Measurements from ENCODE around the gene UST.

The UST gene

GRCh38 chr6:149079911-149080491 is 333.2 kb downstream of the UST start:
- in situ Hi-C loops (cut with MboI; ENCODE audit: low sequenced_read_pairs, unreplicated experiment): loop anchor here (10.0 kb wide), 1 partner anchor 345 kb away; no protein-coding TSS in a partner anchor
- DNase-seq (ENCODE audit: low spot score): no peak
- no peak for TF ChIP-seq CTCF (IDR thresholded peaks at IDR 0.05; ENCODE audit: borderline replicate concordance, control extremely low read depth, extremely low read depth, insufficient read depth, missing control alignments)

GRCh38 chr6:149080511-149080910 is 333.7 kb downstream of the UST start:
- TF ChIP-seq CTCF (IDR thresholded peaks at IDR 0.05; ENCODE audit: borderline replicate concordance, control extremely low read depth, extremely low read depth, insufficient read depth, missing control alignments): no peak
- no peak for DNase-seq (ENCODE audit: low spot score)
- in situ Hi-C loops (cut with MboI; ENCODE audit: low sequenced_read_pairs, unreplicated experiment): no loop called here

GRCh38 chr6:149081281-149081680 is 334.5 kb downstream of the UST start:
- no peak for TF ChIP-seq CTCF (IDR thresholded peaks at IDR 0.05; ENCODE audit: borderline replicate concordance, control extremely low read depth, extremely low read depth, insufficient read depth, missing control alignments)
- DNase-seq (ENCODE audit: low spot score): no peak
- in situ Hi-C loops (cut with MboI; ENCODE audit: low sequenced_read_pairs, unreplicated experiment): no loop called here

GRCh38 chr6:149082320-149082719 is 335.5 kb downstream of the UST start:
- in situ Hi-C loops (cut with MboI; ENCODE audit: low sequenced_read_pairs, unreplicated experiment): no loop called here
- DNase-seq (ENCODE audit: low spot score): peak; percentile 60
- peak; percentile 73 for TF ChIP-seq CTCF (IDR thresholded peaks at IDR 0.05; ENCODE audit: borderline replicate concordance, control extremely low read depth, extremely low read depth, insufficient read depth, missing control alignments)

GRCh38 chr6:149084026-149084425 is 337.2 kb downstream of the UST start:
- TF ChIP-seq CTCF (IDR thresholded peaks at IDR 0.05; ENCODE audit: borderline replicate concordance, control extremely low read depth, extremely low read depth, insufficient read depth, missing control alignments): no peak
- in situ Hi-C loops (cut with MboI; ENCODE audit: low sequenced_read_pairs, unreplicated experiment): no loop called here

GRCh38 chr6:149084808-149085556 is 338.2 kb downstream of the UST start:
- no peak for DNase-seq (ENCODE audit: low spot score)
- in situ Hi-C loops (cut with MboI; ENCODE audit: low sequenced_read_pairs, unreplicated experiment): no loop called here
- TF ChIP-seq CTCF (IDR thresholded peaks at IDR 0.05; ENCODE audit: borderline replicate concordance, control extremely low read depth, extremely low read depth, insufficient read depth, missing control alignments): no peak

More at GRCh38 chr6:149084026-149084425, 337.2 kb downstream of the UST start:
- no peak for DNase-seq (ENCODE audit: low spot score)
